Effector CD4-positive, alpha-beta T cell (primary cell): ENCODE results near the gene EDEM2.
"Not testable (repeated sequence)": the region's sequence is repeated elsewhere in the genome, so short reads cannot be mapped to it uniquely, and the experiment has no call there.

Experiments used
- DNase-seq: peaks from one replicate; pipeline ENCODE4 v3.0.0-alpha.2; 2020
- total RNA-seq: gene quantifications from one replicate; lab custom pipeline; 2026; lab: John Stamatoyannopoulos, UW

EDEM2 gene
- 19.7 reads per million, percentile 46 among the genes with 10 or more reads in this experiment for total RNA-seq

DNA sequence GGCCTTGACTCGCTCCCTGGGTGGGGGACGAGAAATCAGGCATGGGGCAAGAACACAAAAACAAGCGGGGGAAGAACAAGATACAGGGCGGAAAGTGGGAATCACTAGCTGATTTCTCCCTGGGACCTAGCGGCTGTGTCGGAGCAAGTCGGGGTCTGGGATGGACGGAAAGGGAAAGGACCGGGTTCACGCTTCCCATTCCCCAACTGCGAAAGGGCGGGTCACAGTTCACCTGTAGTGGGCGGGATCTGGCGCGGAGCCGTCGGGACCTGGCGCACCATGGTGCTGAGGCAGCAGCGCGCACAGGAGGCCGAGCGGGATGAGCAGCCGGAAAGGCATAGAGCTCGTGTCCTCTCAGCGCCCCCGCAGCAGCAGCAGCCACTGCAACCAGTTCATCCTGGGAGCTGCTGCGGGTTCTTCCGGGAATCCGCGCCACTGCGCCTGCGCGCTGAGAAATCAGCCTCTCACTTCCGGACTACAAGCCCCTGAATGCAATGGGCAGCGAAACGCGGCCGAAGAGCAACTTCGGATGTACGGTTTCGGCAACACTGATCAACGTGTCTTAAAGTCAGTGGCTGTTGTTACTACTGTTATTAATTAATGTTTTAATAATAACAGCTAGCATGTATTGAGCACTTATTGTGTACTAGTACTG is at the start of gene EDEM2:
TSS of gene EDEM2 (minus strand) at position 417 of the 655 bp plus-strand sequence. CDS start at position 339, 78 bp downstream.
- peak; percentile 91 for DNase-seq

DNA sequence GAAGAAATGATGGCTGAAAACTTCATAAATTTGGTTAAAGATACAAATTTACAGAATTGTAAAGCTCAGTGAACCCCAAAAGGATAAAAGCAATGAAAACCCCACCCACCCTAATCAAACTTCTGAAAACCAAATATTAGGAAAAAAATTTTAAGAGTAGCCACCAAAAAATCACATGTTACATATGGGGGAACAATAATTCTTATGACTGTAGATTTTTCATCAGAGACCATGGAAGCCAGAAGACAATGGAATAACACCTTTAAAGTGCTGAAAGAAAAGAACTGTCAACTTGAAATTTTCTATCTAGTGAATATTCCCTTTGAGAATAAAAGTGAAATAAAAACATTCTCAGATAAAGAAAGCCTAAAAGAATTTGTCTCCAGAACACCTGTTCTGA is 49.2 kb upstream of the EDEM2 start:
- DNase-seq: no peak

DNA sequence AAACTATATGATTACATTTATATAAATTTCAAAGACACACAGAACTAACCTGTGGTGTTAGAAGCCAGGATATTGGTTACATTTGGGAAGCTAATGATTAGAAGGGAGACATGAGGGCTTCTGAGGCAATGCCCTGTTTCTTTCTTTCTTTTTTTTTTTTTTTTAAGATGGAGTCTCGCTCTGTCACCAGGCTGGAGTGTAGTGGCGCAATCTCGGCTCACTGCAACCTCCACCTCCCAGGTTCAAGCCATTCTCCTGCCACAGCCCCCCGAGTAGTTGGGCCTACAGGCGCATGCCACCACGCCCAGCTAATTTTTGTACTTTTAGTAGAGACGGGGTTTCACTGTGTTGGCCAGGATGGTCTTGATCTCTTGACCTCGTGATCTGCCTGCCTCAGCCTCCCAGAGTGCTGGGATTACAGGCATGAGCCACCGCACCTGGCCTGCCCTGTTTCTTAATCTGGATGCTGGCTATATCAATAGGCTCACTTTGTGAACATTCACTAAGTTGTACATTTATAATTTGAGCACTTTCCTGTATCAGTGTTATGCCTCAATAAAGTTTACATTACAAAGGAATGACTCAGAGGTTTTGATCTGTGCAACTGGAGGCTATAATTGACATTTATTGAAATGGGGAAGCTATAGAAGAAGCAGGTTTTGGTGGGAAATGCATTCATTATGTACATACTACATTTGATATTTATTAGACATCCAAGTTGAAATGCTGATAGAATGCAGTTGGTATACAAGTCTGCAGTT is 46.1 kb upstream of the EDEM2 start:
- DNase-seq: not testable (repeated sequence)

GRCh38 chr20:35192118-35192872 is 45.2 kb upstream of the EDEM2 start:
- DNase-seq: no peak

DNA sequence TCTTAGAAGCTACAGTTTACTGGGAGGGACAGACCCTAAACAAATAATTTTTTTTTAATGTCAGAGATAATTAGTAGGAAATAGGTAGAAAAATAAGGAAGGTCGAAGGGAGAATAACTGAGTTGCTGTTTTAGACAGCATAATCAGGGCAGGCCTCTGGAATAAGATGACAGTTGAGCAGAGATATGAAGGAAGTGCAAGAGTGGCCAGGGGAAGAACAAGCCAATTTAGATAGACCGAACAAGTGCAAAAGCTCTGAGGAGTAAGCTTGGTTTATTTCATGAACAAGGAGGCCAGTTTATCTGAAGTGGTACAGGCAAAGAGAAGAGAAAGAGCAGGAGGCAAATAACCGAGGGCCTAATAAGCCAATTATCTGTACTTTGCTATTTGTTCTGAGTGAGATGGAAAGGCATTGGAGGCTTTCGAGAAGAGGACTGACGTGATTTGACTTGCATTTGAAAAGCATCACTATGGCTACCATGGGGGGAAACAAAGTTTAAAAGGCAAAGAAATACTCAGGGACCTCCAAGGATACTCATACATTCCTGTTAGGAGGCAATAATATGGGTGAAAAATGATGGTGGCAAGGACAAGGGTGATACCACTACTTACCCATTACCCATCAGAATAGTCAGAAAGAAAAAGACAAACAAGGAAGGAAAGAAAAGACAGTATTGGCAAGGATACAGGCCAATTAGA is 44.4 kb upstream of the EDEM2 start:
- no peak for DNase-seq

DNA sequence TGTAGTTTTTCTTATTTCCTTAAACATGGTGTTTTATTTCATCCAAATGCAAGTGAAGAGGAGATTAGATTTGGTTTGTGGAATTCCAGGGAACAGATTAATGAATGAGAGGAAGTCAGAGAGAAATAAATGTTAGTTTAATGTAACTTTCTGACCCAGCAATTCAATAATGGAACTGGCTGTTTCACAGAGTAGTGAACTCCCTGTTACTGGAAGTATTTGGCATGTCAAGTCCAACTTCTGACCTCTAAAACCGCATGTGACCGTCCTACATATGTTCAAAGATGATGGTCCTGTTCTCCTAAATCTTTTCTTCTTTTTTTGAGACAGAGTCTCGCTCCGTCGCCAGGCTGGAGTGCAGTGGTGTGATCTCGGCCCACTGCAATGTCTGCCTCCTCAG is 43.4 kb upstream of the EDEM2 start:
- DNase-seq: no peak

DNA sequence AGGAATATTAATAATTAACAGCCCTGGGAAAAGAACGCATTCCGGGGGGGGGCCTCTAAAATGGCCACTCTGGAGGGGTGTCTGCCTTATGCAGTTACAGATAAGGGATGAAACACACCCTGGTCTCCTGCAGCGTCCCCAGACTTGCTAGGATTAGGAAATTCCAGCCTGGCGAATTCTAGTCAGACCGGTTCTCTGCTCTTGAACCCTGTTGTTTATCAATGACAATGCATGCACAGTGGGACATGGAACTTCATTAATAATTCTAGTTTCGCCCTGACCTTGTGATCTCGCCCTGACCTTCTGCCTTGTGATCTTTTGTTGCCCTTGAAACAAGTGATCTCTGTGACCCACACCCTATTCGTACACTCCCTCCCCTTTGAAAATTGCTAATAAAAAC is 42.1 kb upstream of the EDEM2 start:
- DNase-seq: not testable (repeated sequence)

GRCh38 chr20:35187584-35188190 is 40.6 kb upstream of the EDEM2 start:
- DNase-seq: no peak

DNA sequence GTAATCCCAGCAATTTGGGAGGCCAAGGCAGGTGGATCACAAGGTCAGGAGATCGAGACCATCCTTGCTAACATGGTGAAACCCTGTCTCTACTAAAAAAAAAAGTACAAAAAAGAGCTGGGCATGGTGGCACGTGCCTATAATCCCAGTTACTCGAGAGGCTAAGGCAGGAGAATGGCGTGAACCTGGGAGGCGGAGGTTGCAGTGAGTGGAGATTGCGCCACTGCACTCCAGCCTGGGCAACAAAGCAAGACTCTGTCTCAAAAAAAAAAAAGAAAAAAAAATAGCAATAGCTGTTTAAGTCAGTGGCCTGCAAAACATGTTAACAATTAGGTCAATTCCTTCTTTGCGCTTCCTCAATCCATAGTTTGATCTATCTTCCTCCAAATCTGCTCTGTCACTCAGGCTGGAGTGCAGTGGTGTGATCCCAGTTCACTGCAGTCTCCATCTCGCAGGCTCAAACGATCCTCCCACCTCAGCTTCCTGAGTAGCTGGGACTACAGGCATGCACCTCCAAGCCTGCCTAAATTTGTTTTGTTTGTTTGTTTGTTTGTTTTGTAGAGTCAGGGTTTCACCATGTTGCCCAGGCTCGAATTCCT is 39.7 kb upstream of the EDEM2 start:
- DNase-seq: not testable (repeated sequence)

DNA sequence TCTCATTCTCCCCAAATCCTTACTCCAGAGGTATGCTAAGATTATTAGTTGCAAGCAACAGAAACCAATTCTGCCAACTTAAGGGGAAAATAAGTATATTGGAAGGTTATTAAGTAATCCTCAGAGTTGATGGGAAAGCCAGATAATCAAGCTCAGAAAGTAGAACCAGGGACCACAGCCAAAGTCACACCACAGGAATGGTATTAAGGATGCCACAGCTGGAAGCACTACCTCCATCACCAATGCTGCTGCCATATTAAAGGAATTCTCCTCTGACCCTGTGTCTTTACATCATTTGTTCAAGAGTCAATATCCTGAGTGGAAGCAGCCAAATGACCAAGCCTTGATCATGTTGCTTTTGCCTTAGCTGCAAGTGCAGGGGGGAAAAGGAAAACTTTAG is 34.6 kb upstream of the EDEM2 start:
- DNase-seq: no peak

- no peak for DNase-seq
These were observed 33.1 kb upstream of the EDEM2 start for GRCh38 chr20:35180266-35180665.

DNA sequence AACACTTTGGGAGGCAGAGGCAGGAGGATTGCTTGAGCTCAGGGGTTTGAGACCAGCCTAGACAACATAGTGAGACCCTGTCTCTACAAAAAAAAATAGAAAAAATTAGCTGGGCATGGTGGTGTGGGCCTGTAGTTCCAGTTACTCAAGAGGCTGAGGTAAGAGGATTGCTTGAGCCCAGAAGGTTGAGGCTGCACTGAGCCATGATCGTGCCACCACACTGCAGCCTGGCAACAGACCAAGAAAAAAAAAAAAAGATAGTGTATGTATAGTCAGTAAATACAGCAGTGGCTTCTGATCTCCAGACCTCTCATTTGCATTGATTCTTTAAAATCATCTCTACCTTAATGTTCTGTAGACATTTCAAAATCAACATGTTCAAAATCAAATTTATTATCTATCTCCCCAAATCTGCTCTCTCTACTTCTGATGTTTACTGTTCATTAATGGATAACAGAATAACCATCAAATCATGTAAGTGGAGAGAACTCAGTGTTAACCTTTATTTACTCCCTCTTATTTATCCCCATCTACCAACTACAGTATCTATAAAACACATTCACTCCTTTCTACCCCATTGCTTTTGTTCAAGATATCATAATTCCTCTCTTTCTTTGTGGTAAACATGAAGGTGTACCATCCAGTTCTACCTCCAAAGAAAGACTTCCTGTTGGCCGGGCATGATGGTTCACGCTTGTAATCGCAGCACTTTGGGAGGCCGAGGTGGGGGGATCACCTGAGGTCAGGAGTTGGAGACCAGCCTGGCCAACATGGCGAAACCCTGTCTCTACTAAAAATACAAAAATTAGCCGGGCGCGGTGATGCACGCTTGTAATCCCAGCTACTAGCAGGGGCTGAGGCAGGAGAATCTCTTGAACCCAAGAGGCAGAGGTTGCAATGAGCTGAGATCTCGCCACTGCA is 32.4 kb upstream of the EDEM2 start:
- no peak for DNase-seq

- DNase-seq: no peak
These were observed 29.0 kb upstream of the EDEM2 start for GRCh38 chr20:35176132-35176531.

GRCh38 chr20:35174458-35175216 is 27.5 kb upstream of the EDEM2 start:
- no peak for DNase-seq

DNA sequence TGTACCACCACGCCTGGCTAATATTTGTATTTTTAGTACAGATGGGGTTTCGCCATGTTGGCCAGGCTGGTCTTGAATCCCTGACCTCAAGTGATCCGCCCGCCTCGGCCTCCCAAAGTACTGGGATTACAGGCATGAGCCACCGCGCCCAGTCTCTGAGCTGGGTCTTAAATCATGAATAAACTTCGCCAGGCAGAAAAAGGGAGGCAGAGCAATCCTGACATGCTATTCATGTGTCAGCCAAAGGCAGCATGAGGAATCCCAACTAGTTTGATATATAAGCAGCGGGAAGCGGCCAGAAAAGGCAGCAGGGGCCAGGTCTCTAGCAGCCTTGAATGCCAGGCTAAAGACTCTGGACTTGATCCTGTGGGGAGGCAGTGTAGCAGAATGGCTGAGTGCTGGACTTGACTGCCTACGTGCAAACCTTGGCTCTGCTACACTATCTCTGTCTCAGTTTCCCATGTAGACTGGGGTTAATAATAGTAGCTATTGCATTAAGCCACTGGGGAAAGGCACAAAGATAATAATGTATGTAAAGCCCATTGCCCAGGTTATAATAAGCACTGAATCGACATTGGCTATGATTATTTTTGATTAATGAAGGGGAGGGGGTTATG is 26.5 kb upstream of the EDEM2 start:
- DNase-seq: no peak

- DNase-seq: no peak
These were observed 25.3 kb upstream of the EDEM2 start for GRCh38 chr20:35172434-35172806.

- no peak for DNase-seq
These were observed 24.8 kb upstream of the EDEM2 start, which contains the start of gene PROCR for GRCh38 chr20:35171753-35172433. Gene PROCR (plus strand): TSS chr20:35172072. CDS start chr20:35172155, 83 bp downstream.

DNA sequence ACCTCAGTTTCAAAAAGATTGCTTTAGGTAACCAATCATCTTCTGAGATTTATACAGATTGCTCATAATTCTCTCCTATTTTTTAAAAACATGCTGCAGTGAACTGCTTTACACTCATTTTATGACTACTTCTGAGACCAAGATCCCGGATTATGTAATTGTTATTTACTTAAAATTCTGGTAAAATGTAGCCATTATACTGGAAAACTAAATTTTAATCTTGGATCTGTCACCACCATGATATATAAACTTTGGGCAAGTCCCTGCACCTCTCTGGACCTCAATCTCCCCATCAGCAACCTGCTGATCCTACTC is 24.3 kb upstream of the EDEM2 start:
- no peak for DNase-seq
